ENCODE results near the gene SNRPD1. TPM values are rescaled to one million over a fixed set of nuclear protein-coding genes. Genes with fewer than 3 reads are reported as not detected.

The SNRPD1 gene
- total and polyA plus RNA-seq, 9 of the 15 experiments (the other 6 are each of a cell fraction or from before 2014, with no cell fraction given) = 186 to 1,063 (median 313) TPM

- CTCF ChIA-PET (ENCODE audit: low intra/inter-chr PET ratio) = no interaction called here
- no peak overlapping the region for H3K4me3 ChIP-seq
- no peak overlapping the region for H2AFZ ChIP-seq (ENCODE audit: low read depth, low read length)
- H3K4me2 ChIP-seq (ENCODE audit: insufficient read depth, low read length) = no peak overlapping the region
- H4K20me1 ChIP-seq (replicated peaks; ENCODE audit: control insufficient read depth, insufficient read depth, low read length) = no peaks in the 10 kb centered on the region
- POLR2A ChIA-PET = no interaction called here
- FAIRE-seq (no peak), ATAC-seq (no peak), DNase-seq (ENCODE audit: extremely low read depth in 1 of 4, low spot score in 3 of 4) (no peak)
- no peaks in the 10 kb centered on the region; the same call in 1 of the 2 replicates for H3K9me3 ChIP-seq (replicated peaks; ENCODE audit: control insufficient read depth, insufficient read depth, low read depth, low read length)
- no peak overlapping the region for H3K27ac ChIP-seq (ENCODE audit: extremely low read depth, low read depth, low read length)
- no peaks in the 10 kb centered on the region for H3K79me2 ChIP-seq (ENCODE audit: control insufficient read depth, insufficient read depth, low read length)
- peaks cover 12% of the 10 kb centered on the region; the same call in 1 of the 3 replicates for H3K36me3 ChIP-seq (ENCODE audit: control insufficient read depth, insufficient read depth, low read length)
- no peaks in the 10 kb centered on the region for H3K27me3 ChIP-seq (ENCODE audit: control insufficient read depth in 2 of 2, insufficient read depth in 2 of 2, low read length in 2 of 2)
- no peak overlapping the region for H3K9ac ChIP-seq (ENCODE audit: insufficient read depth in 1 of 2, low read depth in 2 of 2, low read length in 2 of 2)
- TF ChIP-seq ZNF217 (CRISPR knock-in tag; IDR thresholded peaks at IDR 0.05) (no peak), ZKSCAN3 (CRISPR knock-in tag; IDR thresholded peaks at IDR 0.05) (no peak), FOSL1 (tag; conservative IDR thresholded peaks at IDR 0.05) (0 out of 2 replicates have a peak, but pooled peaks have one; percentile 24), ZNF311 (CRISPR knock-in tag; IDR thresholded peaks at IDR 0.05) (no peak), ATF3 (IDR thresholded peaks at IDR 0.05) (peak; percentile 30; the same call in 1 of the 2 replicates), ATF3 (CRISPR knock-in tag; conservative IDR thresholded peaks at IDR 0.05) (no peak), CCNT2 (IDR thresholded peaks at IDR 0.05; ENCODE audit: borderline replicate concordance, extremely low read depth, insufficient read length, low read depth, low read length) (no peak)
- no peaks in the 10 kb centered on the region for H3K9me1 ChIP-seq (ENCODE audit: control insufficient read depth, insufficient read depth, low read length)
- intact Hi-C loops (cut with micrococcal nuclease) (loop anchor here (10.0 kb wide), 1 partner anchor 48 kb away; the partner anchor contains the start of gene ABHD3), in situ Hi-C loops (cut with MboI) (no loop called here)
- H3K4me1 ChIP-seq (replicated peaks in 1 of 2; ENCODE audit: control insufficient read depth in 2 of 2, insufficient read depth in 2 of 2, low read length in 2 of 2) = no peaks in the 10 kb centered on the region
- no TSS peak for BruUV-seq (replicated peaks)
Observed at GRCh38 chr18:21656402-21656801, 44.3 kb downstream of the SNRPD1 start.

All from K562 (cell line).